Heart left ventricle (tissue), 16 donors: Measurements from ENCODE around the gene VAMP2. TPM values are rescaled to one million over a fixed set of nuclear protein-coding genes. Genes with fewer than 3 reads are reported as not detected.

Experiments used
- ATAC-seq, 4 donors: fragments of 200-7000 bp; cut with Tn5 transposase; one replicate each; pipeline ENCODE4 v1.9.1; 2020 to 2022; ENCODE audit warnings: moderate library complexity in 4 of 4, mild to moderate bottlenecking in 3 of 4, moderate number of reproducible peaks in 1 of 4
- DNase-seq, 5 donors: peaks; one replicate each; pipeline ENCODE4 v3.0.0-alpha.2; 2020
- H3K27ac ChIP-seq, 12 donors: fragments of 200-600 bp; sonication (generic) in 4 of 12; one replicate each; pipeline versions ENCODE4 v1.5.0 to v1.8.0; 2016 to 2022; ENCODE audit warnings: mild to moderate bottlenecking in 2 of 12
- H3K27me3 ChIP-seq, 9 donors: fragments of 200-600 bp; sonication (generic) in 2 of 9; one replicate each; pipeline versions ENCODE4 v1.5.1 to v1.8.0; 2016 to 2022; ENCODE audit warnings: mild to moderate bottlenecking in 3 of 9
- H3K36me3 ChIP-seq, 9 donors: fragments of 200-600 bp; sonication (generic) in 2 of 9; one replicate each; pipeline versions ENCODE4 v1.5.0 to v1.8.0; 2018 to 2022; ENCODE audit warnings: mild to moderate bottlenecking in 2 of 9
- H3K4me1 ChIP-seq, 12 donors: fragments of 200-600 bp; sonication (generic) in 4 of 12; one replicate each; pipeline versions ENCODE4 v1.5.0 to v1.8.0; 2016 to 2022; ENCODE audit warnings: mild to moderate bottlenecking in 3 of 12
- H3K4me3 ChIP-seq, 12 donors: fragments of 200-600 bp; sonication (generic) in 4 of 12; one replicate each; pipeline versions ENCODE4 v1.5.0 to v1.8.0; 2017 to 2022; ENCODE audit warnings: mild to moderate bottlenecking in 9 of 12, moderate library complexity in 4 of 12
- H3K9me3 ChIP-seq, 12 donors: fragments of 200-600 bp; sonication (generic) in 4 of 12; one replicate each; pipeline versions ENCODE4 v1.5.0 to v1.8.0; 2016 to 2022; ENCODE audit warnings: mild to moderate bottlenecking in 1 of 12
- POLR2A ChIP-seq, 2 donors: fragments of 450-650 bp; IDR thresholded peaks; one replicate each; pipeline ENCODE4 v1.6.1; 2017; ENCODE audit warnings: antibody characterized with exemption in 2 of 2, mild to moderate bottlenecking in 2 of 2, moderate library complexity in 2 of 2
- WGBS, 4 donors: extraction: QIAGEN DNeasy Blood & Tissue Kit in 2 of 4; methylation state at CpG; one replicate each; pipeline versions ENCODE4 v1.1.5 to v1.1.7; 2013 to 2018; 5-methylcytosine and 5-hydroxymethylcytosine counted together
- intact Hi-C, 10 donors: fragments of 100-400 bp; cut with DNase I; formaldehyde crosslinking; loops; one replicate each; pipeline versions ENCODE4 v1.11.1 to v1.14.2; 2022
- polyA plus RNA-seq, 2 donors: library from polyadenylated mRNA; stranded (reverse); fragments of 200-250 nt; gene quantifications; one replicate each; pipeline ENCODE4 v1.2.3, GENCODE V29; 2013
- total RNA-seq, 9 donors: library from RNA; depleted of rRNA in 2 of 9; stranded (reverse); fragments of >200 nt in 2 of 9; fragmentation: NEBNext Ultra II Directional in 3 of 9; extraction: Animal tissue kit (Norgen Biotek cat#: 25700) in 3 of 9; gene quantifications; one replicate each; pipeline versions ENCODE4 v1.1.0 to v1.2.4, GENCODE V29; 2016 to 2023
- TF ChIP-seq, protein P1 (sequence below), 12 donors: fragments of 200-600 bp; sonication (generic) in 4 of 12; IDR thresholded peaks; one replicate each; pipeline versions ENCODE4 v1.5.0 to v1.8.0; 2018 to 2022; ENCODE audit warnings: antibody characterized with exemption in 12 of 12, mild to moderate bottlenecking in 5 of 12
- donor health status: ischemic (EF 13 %, LVEDD 7.1; RV severe dilation, severe dysfunction).
- donor health status: healthy with polysubstance abuse.
- donor health status: DM: no; HTN: yes; CAD: no.
- donor health status: DM: no; HTN: no; CAD: no.
- donor health status: ischemic (EF 25% LVEDD 6.9; RV normal size, moderate dysfunction).
- donor health status: ischemic (EF 25% LVEDD 5.7; RV mildly dilated, moderate dysfunction).
- donor health status: healthy.
- donor health status: DM: yes; HTN: yes; CAD: no.
- donor health status: ischemic (EF 35%, LVEDD 5.7; RV mildly dilated, moderate dysfunction).
- donor health status: nonischemic (EF 11% LVEDD 7.7; RV severe dilation, severe dysfunction).
- donor health status: DM: yes; HTN: yes; CAD: no.
- donor health status: PGD.
- donor health status: ischemic (EF 29% LVEDD 5.4; RV normal size, mild dysfunction).
- donor health status: nonischemic (EF 23%, LVEDD 6.1; RV moderate dilation, normal function).

The VAMP2 gene
- total and polyA plus RNA-seq, 11 donors: 21.5 to 67.2 (median 50.6) TPM

DNA sequence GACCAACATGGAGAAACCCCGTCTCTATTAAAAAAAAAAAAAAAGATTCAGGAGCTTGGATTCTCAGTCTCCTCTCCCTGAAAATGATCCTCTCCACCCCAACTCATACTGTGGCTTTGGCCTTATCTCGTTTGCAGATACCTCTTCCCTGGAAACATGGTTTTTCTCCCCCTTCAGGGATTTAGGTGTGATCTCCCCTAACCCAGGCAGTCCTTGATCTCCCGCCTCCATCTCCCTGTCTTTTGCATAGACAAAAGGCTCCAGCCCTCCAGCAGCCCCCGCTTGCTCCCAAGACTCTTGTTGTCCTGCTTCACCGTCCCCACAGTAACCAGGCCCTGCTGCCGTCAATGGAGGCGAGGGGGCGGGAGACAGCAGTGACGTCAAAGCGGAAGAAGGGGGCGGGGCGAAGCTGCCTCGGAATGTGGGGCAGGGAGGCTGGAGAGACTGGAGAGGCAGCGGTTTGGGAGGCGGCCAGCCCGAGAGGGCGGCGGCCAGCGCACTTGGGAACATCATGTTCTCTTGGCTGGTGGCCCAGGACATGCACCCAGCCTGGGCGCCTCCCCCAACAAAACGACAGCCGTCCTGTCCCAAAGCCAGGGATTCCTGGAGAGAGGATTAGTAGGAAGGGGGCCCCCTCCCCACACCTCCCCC lies 8.7 kb downstream of the VAMP2 start:
- Histone ChIP-seq H3K4me3 (peak overlapping the region in 11 of 12 donors; percentile 69 to 97 (median 85)), H3K27ac (peak overlapping the region; percentile 98 to 100 (median 100)), H3K27me3 (no peaks in the 10 kb centered on the region), H3K9me3 (no peaks in the 10 kb centered on the region), H3K36me3 (peaks cover 2 to 28% (median 19%) of the 10 kb centered on the region in 9 donors), H3K4me1 (peaks cover 26 to 83% (median 46%) of the 10 kb centered on the region in 12 donors)
- ATAC-seq (peak; percentile 58 to 65 (median 58)), DNase-seq (peak; percentile 100)
- TF ChIP-seq, protein P1, sequence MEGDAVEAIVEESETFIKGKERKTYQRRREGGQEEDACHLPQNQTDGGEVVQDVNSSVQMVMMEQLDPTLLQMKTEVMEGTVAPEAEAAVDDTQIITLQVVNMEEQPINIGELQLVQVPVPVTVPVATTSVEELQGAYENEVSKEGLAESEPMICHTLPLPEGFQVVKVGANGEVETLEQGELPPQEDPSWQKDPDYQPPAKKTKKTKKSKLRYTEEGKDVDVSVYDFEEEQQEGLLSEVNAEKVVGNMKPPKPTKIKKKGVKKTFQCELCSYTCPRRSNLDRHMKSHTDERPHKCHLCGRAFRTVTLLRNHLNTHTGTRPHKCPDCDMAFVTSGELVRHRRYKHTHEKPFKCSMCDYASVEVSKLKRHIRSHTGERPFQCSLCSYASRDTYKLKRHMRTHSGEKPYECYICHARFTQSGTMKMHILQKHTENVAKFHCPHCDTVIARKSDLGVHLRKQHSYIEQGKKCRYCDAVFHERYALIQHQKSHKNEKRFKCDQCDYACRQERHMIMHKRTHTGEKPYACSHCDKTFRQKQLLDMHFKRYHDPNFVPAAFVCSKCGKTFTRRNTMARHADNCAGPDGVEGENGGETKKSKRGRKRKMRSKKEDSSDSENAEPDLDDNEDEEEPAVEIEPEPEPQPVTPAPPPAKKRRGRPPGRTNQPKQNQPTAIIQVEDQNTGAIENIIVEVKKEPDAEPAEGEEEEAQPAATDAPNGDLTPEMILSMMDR (IDR thresholded peaks at IDR 0.05): no peak
- peak; percentile 67 to 87 for TF ChIP-seq POLR2A (IDR thresholded peaks at IDR 0.05)
- intact Hi-C loops: loop anchor here in 5 of 10 donors (2.0 to 10.0 kb wide), 4 partner anchors 15 to 312 kb away; partner anchors contain the start of genes CYB5D1 (in 1 of the 5), NAA38 (in 1 of the 5) and TMEM88 (in 1 of the 5)
- 2 to 3% (median 3%) methylated on average over 22 of the region's 22 CpGs for WGBS, 4 donors

DNA sequence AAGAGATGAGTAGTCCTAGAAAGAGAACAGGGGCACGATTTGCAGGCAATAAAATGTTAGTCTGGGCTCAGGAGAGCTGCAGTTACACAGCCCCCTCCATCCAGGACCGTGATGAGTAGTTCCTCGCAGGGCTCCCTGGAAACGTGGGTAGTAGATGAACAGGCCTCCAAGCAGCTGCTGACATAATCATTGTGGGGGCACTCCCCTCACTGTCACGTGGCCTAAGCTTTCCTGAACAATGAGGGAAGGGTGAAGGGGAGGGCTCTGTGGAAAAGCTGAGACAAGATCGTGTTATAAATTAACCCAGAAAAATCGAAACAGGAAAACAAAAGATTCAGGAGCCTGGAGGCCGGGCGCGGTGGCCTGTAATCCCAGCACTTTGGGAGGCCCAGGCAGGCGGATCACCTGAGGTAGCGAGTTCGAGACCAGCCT lies 9.2 kb downstream of the VAMP2 start:
- intact Hi-C loops: loop anchor here in 4 of 10 donors (2.0 to 10.0 kb wide), 4 partner anchors 15 to 311 kb away; partner anchors contain the start of genes CYB5D1 (in 1 of the 4), NAA38 (in 1 of the 4) and TMEM88 (in 1 of the 4)
- no peaks in the 10 kb centered on the region for H3K27me3 ChIP-seq
- peak; percentile 67 to 91 (median 85) for DNase-seq
- peak; percentile 4 to 33 (median 14) for ATAC-seq
- WGBS, 4 donors: 18 to 29% (median 21%) methylated on average over 13 of the region's 13 CpGs
- H3K36me3 ChIP-seq: peaks cover 2 to 33% (median 24%) of the 10 kb centered on the region in 9 donors
- H3K9me3 ChIP-seq: no peaks in the 10 kb centered on the region
- H3K27ac ChIP-seq: peak overlapping the region; percentile 98 to 100 (median 100)
- H3K4me3 ChIP-seq: peak overlapping the region in 11 of 12 donors; percentile 15 to 97 (median 85)
- H3K4me1 ChIP-seq: peaks cover 25 to 80% (median 47%) of the 10 kb centered on the region in 12 donors
- peak; percentile 7 to 17 for TF ChIP-seq POLR2A (IDR thresholded peaks at IDR 0.05)
- TF ChIP-seq, protein P1 (IDR thresholded peaks at IDR 0.05): no peak

DNA sequence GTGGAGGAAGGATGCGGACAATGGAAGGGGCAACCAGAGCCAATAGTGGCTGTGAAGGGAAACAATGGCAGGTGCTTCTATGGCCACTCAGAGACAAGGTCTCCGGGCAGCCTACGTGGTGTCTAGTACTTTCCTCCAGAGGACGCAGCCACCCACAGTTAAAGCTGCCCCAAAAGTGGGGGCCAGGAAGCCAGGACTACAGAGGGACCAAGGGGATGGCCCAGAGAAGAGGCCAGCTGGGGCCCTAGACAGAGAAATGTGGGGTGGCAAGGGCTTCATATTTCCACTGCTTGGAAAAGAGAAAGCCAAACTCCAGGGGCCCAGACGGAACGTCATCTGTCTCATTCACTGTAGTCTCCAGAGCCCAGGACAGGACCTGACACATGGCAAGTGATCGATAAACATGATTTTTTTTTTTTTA lies 9.7 kb downstream of the VAMP2 start:
- DNase-seq (peak in 1 of 5 donors; percentile 40), ATAC-seq (no peak)
- Histone ChIP-seq H3K4me1 (peaks cover 23 to 75% (median 47%) of the 10 kb centered on the region in 12 donors), H3K27ac (peak overlapping the region; percentile 98 to 100 (median 100)), H3K9me3 (no peaks in the 10 kb centered on the region), H3K4me3 (peak overlapping the region in 10 of 12 donors; percentile 67 to 97 (median 86)), H3K27me3 (no peaks in the 10 kb centered on the region), H3K36me3 (peaks cover 2 to 35% (median 29%) of the 10 kb centered on the region in 9 donors)
- intact Hi-C loops: loop anchor here in 4 of 10 donors (2.0 to 10.0 kb wide), 4 partner anchors 14 to 311 kb away; partner anchors contain the start of genes CYB5D1 (in 1 of the 4), NAA38 (in 1 of the 4) and TMEM88 (in 1 of the 4)
- whole genome bisulfite sequencing, 4 donors: 38 to 55% (median 44%) methylated on average over 6 to 7 of the region's 7 CpGs
- TF ChIP-seq, protein P1 (IDR thresholded peaks at IDR 0.05): no peak
- TF ChIP-seq POLR2A (IDR thresholded peaks at IDR 0.05): no peak
